Osteoblast (primary cell): Measurements from ENCODE around the gene CTDSP2. TPM values are rescaled to one million over a fixed set of nuclear protein-coding genes. Genes with fewer than 3 reads are reported as not detected.

Source experiments
- DNase-seq: peaks from one replicate; pipeline ENCODE4 v3.0.0; 2011; ENCODE audit warnings: low spot score, mixed read lengths; ENCODE audit not compliant: insufficient read length; ENCODE audit errors: missing footprints
- H2AFZ ChIP-seq: 2 replicates; pipeline ENCODE4 v1.6.0; 2011; ENCODE audit warnings: mild to moderate bottlenecking, low read length
- H3K27ac ChIP-seq: 2 replicates; pipeline ENCODE4 v1.5.1; 2011; ENCODE audit warnings: mild to moderate bottlenecking, low read depth, low read length, moderate library complexity
- H3K27me3 ChIP-seq: 2 replicates; pipeline ENCODE4 v1.6.0; 2012; ENCODE audit warnings: mild to moderate bottlenecking, control low read depth, inconsistent platforms, low read length, moderate library complexity; ENCODE audit not compliant: insufficient read depth
- H3K36me3 ChIP-seq: 2 replicates; pipeline ENCODE4 v1.5.1; 2011; ENCODE audit warnings: mild to moderate bottlenecking, low read length, control low read depth, moderate library complexity; ENCODE audit not compliant: insufficient read depth
- H3K4me1 ChIP-seq: 2 replicates; pipeline ENCODE4 v1.5.1; 2011; ENCODE audit warnings: mild to moderate bottlenecking, low read length, control low read depth, moderate library complexity; ENCODE audit not compliant: insufficient read depth
- H3K4me2 ChIP-seq: 2 replicates; pipeline ENCODE4 v1.6.0; 2011; ENCODE audit warnings: mild to moderate bottlenecking, low read length; ENCODE audit not compliant: insufficient read depth
- H3K4me3 ChIP-seq: fragments of 200-600 bp; sonication (generic); 3 replicates; pipeline ENCODE4 v1.5.1; 2012; ENCODE audit warnings: mild to moderate bottlenecking, low read length, inconsistent platforms; ENCODE audit not compliant: insufficient read depth
- H3K79me2 ChIP-seq: 2 replicates; pipeline ENCODE4 v1.6.0; 2012; ENCODE audit warnings: mild to moderate bottlenecking, low read length, control low read depth, inconsistent platforms; ENCODE audit not compliant: insufficient read depth
- H3K9me3 ChIP-seq: 2 replicates; pipeline ENCODE4 v1.5.1; 2011; ENCODE audit warnings: low read depth, low read length, control low read depth
- H4K20me1 ChIP-seq: 2 replicates; pipeline ENCODE4 v1.6.0; 2012; ENCODE audit warnings: mild to moderate bottlenecking, low read length, control low read depth; ENCODE audit not compliant: insufficient read depth
- total RNA-seq: library from RNA; depleted of rRNA; stranded (reverse); fragments of >200 nt; gene quantifications from 2 replicates; pipeline ENCODE4 v1.2.3, GENCODE V29; 2012
- TF ChIP-seq, protein P1 (sequence below): IDR thresholded peaks from 2 replicates; pipeline ENCODE4 v1.5.1; 2011; ENCODE audit warnings: mild to moderate bottlenecking, low read depth, low read length, moderate library complexity; ENCODE audit errors: extremely low read depth

Gene CTDSP2
- total RNA-seq, 1 donor = 116 TPM

DNA sequence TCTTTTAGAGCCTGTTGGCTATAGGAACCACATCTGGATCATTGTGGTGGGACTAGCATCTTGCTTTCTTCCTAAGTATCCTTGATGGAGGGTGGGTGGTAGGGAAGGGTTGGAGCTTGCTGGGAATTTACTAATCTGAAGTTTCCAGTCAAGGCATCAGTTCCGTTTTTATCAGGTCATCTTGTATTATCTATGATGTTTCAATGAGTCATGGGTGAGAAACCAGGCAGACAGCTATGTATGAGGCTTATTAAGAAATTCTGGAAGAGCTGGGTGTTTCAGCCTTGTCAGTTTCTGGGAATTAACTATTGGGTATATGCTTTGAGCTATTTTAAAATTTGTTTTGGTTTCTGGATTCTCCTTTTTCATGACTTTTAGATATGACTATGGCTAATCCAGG lies 52.6 kb downstream of the CTDSP2 start:
- Histone ChIP-seq H3K9me3 (no peaks in the 10 kb centered on the region), H3K4me3 (no peak overlapping the region), H3K27ac (peak overlapping the region; percentile 88), H3K27me3 (no peaks in the 10 kb centered on the region), H4K20me1 (no peaks in the 10 kb centered on the region), H3K79me2 (peaks cover 12% of the 10 kb centered on the region), H3K4me1 (peaks cover 13% of the 10 kb centered on the region), H3K36me3 (peaks cover 52% of the 10 kb centered on the region), H2AFZ (peak overlapping the region; percentile 10), H3K4me2 (peak overlapping the region; percentile 62)
- TF ChIP-seq, protein P1, sequence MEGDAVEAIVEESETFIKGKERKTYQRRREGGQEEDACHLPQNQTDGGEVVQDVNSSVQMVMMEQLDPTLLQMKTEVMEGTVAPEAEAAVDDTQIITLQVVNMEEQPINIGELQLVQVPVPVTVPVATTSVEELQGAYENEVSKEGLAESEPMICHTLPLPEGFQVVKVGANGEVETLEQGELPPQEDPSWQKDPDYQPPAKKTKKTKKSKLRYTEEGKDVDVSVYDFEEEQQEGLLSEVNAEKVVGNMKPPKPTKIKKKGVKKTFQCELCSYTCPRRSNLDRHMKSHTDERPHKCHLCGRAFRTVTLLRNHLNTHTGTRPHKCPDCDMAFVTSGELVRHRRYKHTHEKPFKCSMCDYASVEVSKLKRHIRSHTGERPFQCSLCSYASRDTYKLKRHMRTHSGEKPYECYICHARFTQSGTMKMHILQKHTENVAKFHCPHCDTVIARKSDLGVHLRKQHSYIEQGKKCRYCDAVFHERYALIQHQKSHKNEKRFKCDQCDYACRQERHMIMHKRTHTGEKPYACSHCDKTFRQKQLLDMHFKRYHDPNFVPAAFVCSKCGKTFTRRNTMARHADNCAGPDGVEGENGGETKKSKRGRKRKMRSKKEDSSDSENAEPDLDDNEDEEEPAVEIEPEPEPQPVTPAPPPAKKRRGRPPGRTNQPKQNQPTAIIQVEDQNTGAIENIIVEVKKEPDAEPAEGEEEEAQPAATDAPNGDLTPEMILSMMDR = no peak
- peak; percentile 93 for DNase-seq

GRCh38 chr12:57783861-57784260 lies 62.7 kb downstream of the CTDSP2 start:
- Histone ChIP-seq H3K4me2 (no peak overlapping the region), H3K27ac (no peak overlapping the region), H3K4me3 (no peak overlapping the region), H3K27me3 (no peaks in the 10 kb centered on the region), H3K9me3 (no peaks in the 10 kb centered on the region), H3K79me2 (peaks cover 26% of the 10 kb centered on the region), H3K36me3 (peaks cover 44% of the 10 kb centered on the region), H3K4me1 (peaks cover 11% of the 10 kb centered on the region), H2AFZ (no peak overlapping the region), H4K20me1 (no peaks in the 10 kb centered on the region)
- TF ChIP-seq, protein P1 = no peak
- DNase-seq = no peak

- H3K36me3 ChIP-seq = peaks cover 42% of the 10 kb centered on the region
- H3K4me2 ChIP-seq = peak overlapping the region; percentile 93
- H3K27me3 ChIP-seq = no peaks in the 10 kb centered on the region
- TF ChIP-seq, protein P1 = no peak
- peaks cover 26% of the 10 kb centered on the region for H3K79me2 ChIP-seq
- H3K9me3 ChIP-seq = no peaks in the 10 kb centered on the region
- DNase-seq = no peak
- H4K20me1 ChIP-seq = no peaks in the 10 kb centered on the region
- H3K27ac ChIP-seq = peak overlapping the region; percentile 86
- H3K4me3 ChIP-seq = peak overlapping the region; percentile 99
- H3K4me1 ChIP-seq = peaks cover 11% of the 10 kb centered on the region
- no peak overlapping the region for H2AFZ ChIP-seq
Observed at GRCh38 chr12:57783466-57783801, 63.1 kb downstream of the CTDSP2 start.

DNA sequence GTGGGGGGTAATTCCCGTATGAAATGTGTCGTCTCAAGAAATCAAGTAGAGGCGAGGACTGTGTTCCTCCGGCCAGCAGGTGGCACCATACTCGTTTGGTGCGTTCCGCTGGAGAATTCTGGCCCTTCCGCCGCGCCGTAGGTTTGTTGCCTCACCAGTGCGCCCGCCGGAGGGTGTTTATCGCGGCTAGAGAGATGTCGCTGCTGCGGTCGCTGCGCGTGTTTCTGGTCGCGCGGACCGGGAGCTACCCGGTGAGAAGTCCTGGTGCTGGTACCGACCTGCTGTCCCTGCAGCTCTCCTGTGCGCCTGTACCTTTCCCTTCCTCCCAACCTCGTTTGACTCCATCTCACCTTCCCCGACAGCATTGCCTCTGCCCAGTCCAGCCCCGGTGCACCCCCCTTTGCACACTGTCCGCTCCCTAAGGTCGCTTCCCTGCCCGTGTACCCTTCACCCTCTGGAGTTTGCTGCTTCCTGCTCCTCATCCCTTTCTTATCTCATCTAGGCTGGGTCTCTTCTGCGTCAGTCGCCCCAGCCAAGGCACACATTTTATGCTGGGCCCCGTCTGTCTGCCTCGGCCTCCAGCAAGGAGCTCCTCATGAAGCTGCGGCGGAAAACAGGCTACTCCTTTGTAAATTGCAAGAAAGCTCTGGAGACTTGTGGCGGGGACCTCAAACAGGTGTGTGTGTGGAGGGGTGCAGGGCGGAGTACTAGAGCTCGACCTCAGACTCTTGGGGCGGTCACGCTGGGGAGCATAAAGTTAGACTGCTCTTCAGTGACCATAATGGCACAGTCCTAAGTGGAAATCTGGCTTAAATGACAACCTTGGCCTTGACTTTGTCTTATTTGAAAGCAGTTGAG lies 63.7 kb downstream of the CTDSP2 start, which contains the start of gene TSFM:
TSFM (plus strand) TSS at position 180 of the 858 bp plus-strand sequence; CDS start at position 195, 15 bp downstream.
- peak within 1 kb of the TSS; percentile 96 for H2AFZ ChIP-seq
- H3K4me3 ChIP-seq = peak within 1 kb of the TSS; percentile 99
- H3K4me1 ChIP-seq = peaks cover 11% of the 10 kb centered on the region
- peak within 1 kb of the TSS; percentile 86 for H3K27ac ChIP-seq
- peaks cover 26% of the 10 kb centered on the region for H3K79me2 ChIP-seq
- peak within 1 kb of the TSS; percentile 93 for H3K4me2 ChIP-seq
- no peaks in the 10 kb centered on the region for H3K27me3 ChIP-seq
- TF ChIP-seq, protein P1 = peak; percentile 92
- H3K9me3 ChIP-seq = no peaks in the 10 kb centered on the region
- no peaks in the 10 kb centered on the region for H4K20me1 ChIP-seq
- peak; percentile 91 for DNase-seq
- peaks cover 40% of the 10 kb centered on the region for H3K36me3 ChIP-seq
